Right atrium auricular region (tissue), 2 donors: ENCODE results near the gene LRRC58. TPM values are rescaled to one million over a fixed set of nuclear protein-coding genes. Genes with fewer than 3 reads are reported as not detected.

ENCODE experiments used
- DNase-seq: peaks from one replicate; pipeline ENCODE4 v3.0.0-alpha.2; 2019; ENCODE audit warnings: low spot score
- H3K27ac ChIP-seq, 2 donors: fragments of 200-600 bp; sonication (generic); 1 replicate in 1 of 2; 2 replicates in 1 of 2; pipeline ENCODE4 v1.5.1; 2016 to 2019
- H3K27me3 ChIP-seq, 2 donors: fragments of 200-600 bp; sonication (generic); one replicate each; pipeline versions ENCODE4 v1.5.1 to v1.6.0; 2017 to 2019
- H3K36me3 ChIP-seq: fragments of 200-600 bp; sonication (generic); one replicate; pipeline ENCODE4 v1.5.1; 2016
- H3K4me1 ChIP-seq, 2 donors: fragments of 200-600 bp; sonication (generic); one replicate each; pipeline versions ENCODE4 v1.5.1 to v1.6.0; 2017 to 2019
- H3K4me3 ChIP-seq, 2 donors: fragments of 200-600 bp; sonication (generic); 1 replicate in 1 of 2; 2 replicates in 1 of 2; pipeline ENCODE4 v1.5.1; 2017 to 2019; ENCODE audit warnings: mild to moderate bottlenecking in 1 of 2, moderate library complexity in 1 of 2
- H3K9me3 ChIP-seq, 2 donors: fragments of 200-600 bp; sonication (generic); one replicate each; pipeline ENCODE4 v1.5.1; 2019
- CTCF ChIP-seq, 2 donors: fragments of 200-600 bp; sonication (generic); IDR thresholded peaks; one replicate each; pipeline ENCODE4 v1.5.1; 2019; ENCODE audit warnings: antibody characterized with exemption in 2 of 2
- total RNA-seq, 2 donors: library from RNA; depleted of rRNA; stranded (reverse); fragments of >200 nt; gene quantifications; one replicate each; pipeline ENCODE4 v1.1.0, GENCODE V29; 2016

Gene LRRC58
- total RNA-seq, 2 donors from 2014 or later, result 15.9 to 17.5 TPM

- no peak for TF ChIP-seq CTCF (IDR thresholded peaks at IDR 0.05)
- Histone ChIP-seq H3K27ac (no peak within 1 kb of the TSS), H3K4me3 (peak within 1 kb of the TSS; percentile 41 to 56), H3K9me3 (no peaks in the 10 kb centered on the region), H3K36me3 (no peaks in the 10 kb centered on the region), H3K27me3 (no peaks in the 10 kb centered on the region), H3K4me1 (peaks cover 0 to 5% of the 10 kb centered on the region in 2 donors)
- DNase-seq, result no peak
Measured at GRCh38 chr3:120284747-120285507, 64.2 kb downstream of the LRRC58 start, which contains the start of gene GPR156. Gene GPR156 (minus strand): TSS chr3:120285222. CDS start chr3:120244098, 41,124 bp downstream.

- TF ChIP-seq CTCF (IDR thresholded peaks at IDR 0.05), result no peak
- DNase-seq, result no peak
- no peaks in the 10 kb centered on the region for H3K36me3 ChIP-seq
- no peaks in the 10 kb centered on the region for H3K27me3 ChIP-seq
- H3K4me1 ChIP-seq, result peaks cover 0 to 5% of the 10 kb centered on the region in 2 donors
- H3K4me3 ChIP-seq, result no peak overlapping the region
- H3K9me3 ChIP-seq, result no peaks in the 10 kb centered on the region
- no peak overlapping the region for H3K27ac ChIP-seq
Measured at GRCh38 chr3:120281261-120281660, 67.9 kb downstream of the LRRC58 start.

- H3K27me3 ChIP-seq, result no peaks in the 10 kb centered on the region
- no peak for TF ChIP-seq CTCF (IDR thresholded peaks at IDR 0.05)
- H3K4me1 ChIP-seq, result peaks cover 0 to 5% of the 10 kb centered on the region in 2 donors
- no peak for DNase-seq
- no peaks in the 10 kb centered on the region for H3K36me3 ChIP-seq
- no peak overlapping the region for H3K4me3 ChIP-seq
- H3K9me3 ChIP-seq, result no peaks in the 10 kb centered on the region
- H3K27ac ChIP-seq, result no peak overlapping the region
Measured at GRCh38 chr3:120280566-120280965, 68.6 kb downstream of the LRRC58 start.

GRCh38 chr3:120280026-120280425 is 69.1 kb downstream of the LRRC58 start:
- Histone ChIP-seq H3K4me3 (no peak overlapping the region), H3K27ac (no peak overlapping the region)
- DNase-seq, result no peak

GRCh38 chr3:120276767-120277166 is 72.4 kb downstream of the LRRC58 start:
- Histone ChIP-seq H3K4me1 (no peaks in the 10 kb centered on the region), H3K27ac (no peak overlapping the region), H3K36me3 (no peaks in the 10 kb centered on the region), H3K4me3 (no peak overlapping the region), H3K27me3 (no peaks in the 10 kb centered on the region), H3K9me3 (no peaks in the 10 kb centered on the region)
- no peak for DNase-seq
- TF ChIP-seq CTCF (IDR thresholded peaks at IDR 0.05), result no peak

More at GRCh38 chr3:120280026-120280425, 69.1 kb downstream of the LRRC58 start:
- H3K9me3 ChIP-seq, result no peaks in the 10 kb centered on the region
- no peaks in the 10 kb centered on the region for H3K36me3 ChIP-seq
- TF ChIP-seq CTCF (IDR thresholded peaks at IDR 0.05), result no peak
- no peaks in the 10 kb centered on the region for H3K27me3 ChIP-seq
- H3K4me1 ChIP-seq, result no peaks in the 10 kb centered on the region
